ENCODE results near the gene TPM3. TPM values are rescaled to one million over a fixed set of nuclear protein-coding genes. Genes with fewer than 3 reads are reported as not detected.

The TPM3 gene
- polyA plus RNA-seq, 5 donors: 234 to 271 (median 253) TPM

DNA sequence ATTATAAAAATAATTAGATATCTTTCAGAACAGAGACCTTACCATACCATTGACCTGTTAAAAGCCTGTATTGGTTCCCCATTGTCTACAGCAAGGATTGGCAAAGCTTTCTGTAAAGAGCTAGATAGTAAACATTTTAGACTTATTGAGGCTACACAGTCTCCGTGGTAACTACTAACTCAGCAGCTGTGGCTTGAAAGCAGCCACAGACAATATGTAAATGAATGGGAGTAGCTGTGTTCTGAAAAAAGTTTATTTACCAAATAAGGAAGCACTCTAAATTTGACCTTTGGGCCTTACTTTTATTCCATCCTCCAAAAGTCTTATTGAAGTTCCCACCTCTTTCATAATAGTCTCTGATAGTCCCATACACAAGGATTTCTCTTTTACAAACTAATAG, 76.7 kb downstream of the TPM3 start:
- peak; percentile 1 to 2 for DNase-seq

Other genes starting within 250 kb of the TPM3 start
- gene DENND4B, start 245.4 kb downstream of the TPM3 start, polyA plus RNA-seq (ENCODE audit: insufficient read depth in 1 of 5, insufficient read length in 5 of 5, low replicate concordance in 1 of 5): 10 to 100 TPM; 37.1 to 53.7 (median 46.2) TPM
- 10 to 100 TPM; 38.8 to 64.2 (median 50.4) TPM for gene CRTC2, start 233.5 kb downstream of the TPM3 start, polyA plus RNA-seq (ENCODE audit: insufficient read depth in 1 of 5, insufficient read length in 5 of 5, low replicate concordance in 1 of 5)
- gene SLC39A1, start 228.6 kb downstream of the TPM3 start, polyA plus RNA-seq (ENCODE audit: insufficient read depth in 1 of 5, insufficient read length in 5 of 5, low replicate concordance in 1 of 5): 10 to 100 TPM; 57.6 to 72.1 (median 66.1) TPM
- 10 to 100 TPM; 34.9 to 44.9 (median 40.1) TPM for gene CREB3L4, start 224.2 kb downstream of the TPM3 start, polyA plus RNA-seq (ENCODE audit: insufficient read depth in 1 of 5, insufficient read length in 5 of 5, low replicate concordance in 1 of 5)
- 100 to 1,000 TPM in 1 of 5 donors, 10 to 100 TPM in 4; 81.7 to 104 (median 90.1) TPM for gene JTB, start 214.4 kb downstream of the TPM3 start, polyA plus RNA-seq (ENCODE audit: insufficient read depth in 1 of 5, insufficient read length in 5 of 5, low replicate concordance in 1 of 5)
- gene RAB13, start 205.8 kb downstream of the TPM3 start, polyA plus RNA-seq (ENCODE audit: insufficient read depth in 1 of 5, insufficient read length in 5 of 5, low replicate concordance in 1 of 5): 100 to 1,000 TPM; 145 to 175 (median 155) TPM
- 1,000 to 10,000 TPM; 3,493 to 4,788 (median 3,660) TPM for gene RPS27, start 201.3 kb downstream of the TPM3 start, polyA plus RNA-seq (ENCODE audit: insufficient read depth in 1 of 5, insufficient read length in 5 of 5, low replicate concordance in 1 of 5)
- gene NUP210L, start 37.0 kb downstream of the TPM3 start, polyA plus RNA-seq (ENCODE audit: insufficient read depth in 1 of 5, insufficient read length in 5 of 5, low replicate concordance in 1 of 5): under 1 TPM; 0.09 to 0.18 (median 0.14) TPM
- gene CFAP141, start 14.2 kb upstream of the TPM3 start, polyA plus RNA-seq (ENCODE audit: insufficient read depth in 1 of 5, insufficient read length in 5 of 5, low replicate concordance in 1 of 5): 1 to 10 TPM in 4 of 5 donors, not detected in 1; 2.7 to 6.5 (median 3.8) TPM
- 100 to 1,000 TPM; 146 to 182 (median 173) TPM for gene UBAP2L, start 28.9 kb upstream of the TPM3 start, polyA plus RNA-seq (ENCODE audit: insufficient read depth in 1 of 5, insufficient read length in 5 of 5, low replicate concordance in 1 of 5)
- gene HAX1, start 80.5 kb upstream of the TPM3 start, polyA plus RNA-seq (ENCODE audit: insufficient read depth in 1 of 5, insufficient read length in 5 of 5, low replicate concordance in 1 of 5): 10 to 100 TPM; 73.2 to 81.0 (median 79.2) TPM
- under 1 TPM; 0.14 to 0.40 (median 0.21) TPM for gene AQP10, start 129.0 kb upstream of the TPM3 start, polyA plus RNA-seq (ENCODE audit: insufficient read depth in 1 of 5, insufficient read length in 5 of 5, low replicate concordance in 1 of 5)
- gene ATP8B2, start 133.4 kb upstream of the TPM3 start, polyA plus RNA-seq (ENCODE audit: insufficient read depth in 1 of 5, insufficient read length in 5 of 5, low replicate concordance in 1 of 5): 10 to 100 TPM; 28.3 to 38.3 (median 35.3) TPM
- gene IL6R, start 213.2 kb upstream of the TPM3 start, polyA plus RNA-seq (ENCODE audit: insufficient read depth in 1 of 5, insufficient read length in 5 of 5, low replicate concordance in 1 of 5): 1 to 10 TPM; 3.9 to 5.7 (median 5.2) TPM

All from right lung (tissue), 5 donors.